Fibroblast of skin of right quadriceps (primary cell): ENCODE data around the gene ZNF335.

Source experiments
- DNase-seq: peaks from one replicate; pipeline ENCODE4 v3.0.0-alpha.2; 2013

The ZNF335 gene

GRCh38 chr20:45949542-45950329 is 22.3 kb downstream of the ZNF335 start:
- DNase-seq = no peak

GRCh38 chr20:45948742-45949541 is 23.1 kb downstream of the ZNF335 start:
- no peak for DNase-seq

GRCh38 chr20:45948261-45948733 is 23.7 kb downstream of the ZNF335 start:
- DNase-seq = no peak

- no peak for DNase-seq
Measured at GRCh38 chr20:45947110-45947866, 24.7 kb downstream of the ZNF335 start.

- no peak for DNase-seq
Measured at GRCh38 chr20:45946149-45946970, 25.6 kb downstream of the ZNF335 start.

- DNase-seq = peak; percentile 38
Measured at GRCh38 chr20:45945678-45946148, 26.3 kb downstream of the ZNF335 start.

GRCh38 chr20:45944965-45945677 is 26.9 kb downstream of the ZNF335 start:
- DNase-seq = no peak

- DNase-seq = peak; percentile 14
Measured at GRCh38 chr20:45944151-45944964, 27.6 kb downstream of the ZNF335 start.

GRCh38 chr20:45943613-45944012 is 28.4 kb downstream of the ZNF335 start:
- no peak for DNase-seq

- no peak for DNase-seq
Measured at GRCh38 chr20:45940469-45940868, 31.5 kb downstream of the ZNF335 start.

GRCh38 chr20:45940053-45940452 is 31.9 kb downstream of the ZNF335 start:
- DNase-seq = no peak

- DNase-seq = no peak
Measured at GRCh38 chr20:45938727-45939438, 33.1 kb downstream of the ZNF335 start.

GRCh38 chr20:45937765-45938164 is 34.2 kb downstream of the ZNF335 start:
- DNase-seq = peak; percentile 16

- no peak for DNase-seq
Measured at GRCh38 chr20:45935416-45936046, 36.5 kb downstream of the ZNF335 start.

- peak; percentile 97 for DNase-seq
Measured at GRCh38 chr20:45934586-45935415, 37.2 kb downstream of the ZNF335 start, which contains the start of gene PCIF1. Gene PCIF1 (plus strand): TSS chr20:45934683. CDS start chr20:45939000, 4,317 bp downstream.

GRCh38 chr20:45934046-45934585 is 37.9 kb downstream of the ZNF335 start:
- peak; percentile 39 for DNase-seq

- DNase-seq = peak; percentile 72
Measured at GRCh38 chr20:45933266-45934045, 38.5 kb downstream of the ZNF335 start.
